HG03039 (cell line): Measurements from ENCODE around the gene XRCC4.

ENCODE experiments used
- ATAC-seq: cut with Tn5 transposase; IDR thresholded peaks from one replicate; pipeline ENCODE4 v1.9.1; 2021; ENCODE audit warnings: mild to moderate bottlenecking, moderate library complexity; ENCODE audit not compliant: unreplicated experiment

Gene XRCC4

DNA sequence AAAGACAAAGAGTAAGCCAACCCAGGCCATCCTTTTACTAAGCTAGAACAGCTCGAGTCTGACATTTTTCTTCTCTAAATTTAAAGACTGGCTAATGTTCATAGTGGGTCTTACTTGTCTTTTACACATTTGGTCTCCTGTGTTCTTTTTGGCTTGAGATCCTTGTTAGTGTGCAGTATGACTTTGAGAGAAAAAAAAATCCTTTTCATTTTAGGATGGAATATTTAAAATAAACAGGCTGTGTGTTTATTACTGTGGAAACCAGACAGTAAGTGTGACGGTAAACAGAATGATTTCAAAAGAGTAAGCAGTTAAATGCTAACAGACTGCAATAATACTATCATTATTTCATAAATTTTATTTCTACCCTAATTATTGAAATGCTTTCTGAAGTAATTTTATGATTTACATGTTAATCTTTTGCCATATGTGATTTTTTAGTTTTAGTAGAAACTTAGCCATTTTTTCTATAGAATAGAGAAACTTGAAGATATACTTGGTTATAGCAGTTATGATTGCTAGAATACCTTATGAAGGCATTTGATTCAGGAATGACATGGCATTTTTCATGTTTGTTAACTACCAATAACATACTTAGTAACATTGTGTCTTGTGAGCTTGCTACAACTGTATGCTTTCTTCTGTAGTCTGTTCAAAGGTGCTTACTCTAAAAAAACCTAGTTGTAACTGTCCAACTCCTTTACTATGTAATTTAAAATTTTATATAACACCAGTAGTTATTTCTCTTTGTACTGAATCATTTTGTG lies 92.4 kb downstream of the XRCC4 start:
- no peak for ATAC-seq

DNA sequence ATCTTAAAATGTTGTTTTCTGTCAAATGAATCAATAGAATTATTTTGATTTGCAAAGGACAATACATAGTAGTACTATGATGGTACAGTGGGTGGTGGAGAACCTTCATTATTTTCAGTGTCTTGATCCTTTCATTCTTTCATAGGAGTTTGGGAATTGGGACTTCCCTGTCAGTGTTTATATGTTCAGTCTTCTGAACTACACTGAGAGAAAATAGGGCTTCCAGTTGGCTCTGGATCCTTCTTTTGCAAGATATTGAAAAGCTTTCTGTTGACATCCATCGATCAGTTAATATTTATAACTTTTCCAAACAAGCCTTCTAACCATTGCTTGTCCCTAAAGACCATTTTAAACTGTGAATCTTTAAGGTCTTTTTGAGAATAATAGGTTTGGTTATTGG lies 94.7 kb downstream of the XRCC4 start:
- ATAC-seq: no peak

DNA sequence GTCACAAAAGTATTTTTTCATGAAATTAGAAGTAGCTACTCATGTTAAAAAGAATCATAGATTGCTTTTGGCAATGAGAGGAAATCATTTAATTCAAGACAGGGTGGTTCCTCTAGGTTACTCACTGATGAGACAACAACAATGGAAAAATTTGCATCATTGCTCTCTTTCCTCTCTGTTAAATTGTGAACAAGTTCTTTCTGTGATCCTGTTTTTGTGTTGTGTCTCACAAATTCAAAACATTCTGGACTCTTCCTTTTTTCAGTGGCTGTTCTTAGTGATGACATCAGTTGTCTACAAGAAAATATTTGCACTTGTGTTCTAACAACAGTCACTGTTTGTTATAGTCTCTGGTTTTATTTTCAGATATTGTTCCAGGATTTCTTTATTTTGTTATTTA lies 95.3 kb downstream of the XRCC4 start:
- no peak for ATAC-seq

DNA sequence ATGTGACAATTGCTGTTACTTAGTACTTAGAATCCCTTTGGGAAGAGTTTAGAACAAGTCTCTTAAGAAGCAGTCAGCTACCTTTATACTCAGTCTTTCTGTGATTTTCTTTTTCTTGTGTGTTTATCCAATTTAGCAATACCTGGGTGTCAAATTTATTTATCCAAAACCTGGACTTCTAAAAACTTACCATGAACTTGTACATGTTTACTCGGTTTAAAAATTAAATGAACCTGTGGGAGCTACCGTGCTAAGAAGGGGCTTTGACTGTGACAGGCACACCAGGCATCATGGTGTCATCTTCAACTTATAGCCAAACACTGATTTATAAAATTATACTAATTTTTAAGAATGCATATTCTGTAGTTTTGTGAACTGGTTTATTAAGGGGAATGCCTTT lies 96.5 kb downstream of the XRCC4 start:
- no peak for ATAC-seq

DNA sequence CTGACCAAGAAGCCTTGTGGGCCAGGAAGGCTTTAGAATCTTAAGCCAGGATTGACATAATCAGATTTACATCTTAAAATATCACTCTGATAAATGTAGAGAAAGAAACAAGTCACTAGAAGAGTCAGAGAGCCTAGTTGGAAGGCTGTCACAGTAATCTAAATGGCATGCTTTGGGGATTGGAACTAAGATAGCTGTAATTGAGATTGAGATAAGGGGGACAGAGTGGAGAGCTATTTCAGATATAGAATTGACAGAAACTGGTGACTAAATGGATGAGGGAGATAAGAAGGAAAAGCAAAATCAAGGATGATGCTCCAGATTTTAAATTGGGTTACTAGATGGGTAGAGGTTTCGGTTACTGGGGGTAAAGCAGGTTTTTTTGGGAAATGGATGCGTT lies 100.5 kb downstream of the XRCC4 start:
- no peak for ATAC-seq

DNA sequence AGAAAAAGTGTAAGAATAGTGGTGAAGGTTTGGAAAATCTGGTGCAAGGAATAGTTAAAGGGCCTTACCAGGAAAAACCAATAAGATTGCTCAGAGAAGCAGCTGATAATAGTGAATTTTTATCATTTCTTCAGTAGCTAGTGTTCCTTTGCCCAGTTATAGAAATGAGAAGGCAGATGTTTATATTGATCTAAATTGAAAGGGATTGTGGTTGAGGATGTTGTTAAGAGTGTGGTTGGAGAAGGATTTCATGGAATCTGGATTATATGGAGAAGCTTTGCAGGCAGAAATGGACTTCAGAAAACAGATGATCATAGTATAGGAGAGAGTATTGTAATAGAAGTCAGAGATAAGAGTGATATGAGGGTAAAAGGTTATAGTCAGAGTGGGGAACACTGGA lies 102.6 kb downstream of the XRCC4 start:
- no peak for ATAC-seq

DNA sequence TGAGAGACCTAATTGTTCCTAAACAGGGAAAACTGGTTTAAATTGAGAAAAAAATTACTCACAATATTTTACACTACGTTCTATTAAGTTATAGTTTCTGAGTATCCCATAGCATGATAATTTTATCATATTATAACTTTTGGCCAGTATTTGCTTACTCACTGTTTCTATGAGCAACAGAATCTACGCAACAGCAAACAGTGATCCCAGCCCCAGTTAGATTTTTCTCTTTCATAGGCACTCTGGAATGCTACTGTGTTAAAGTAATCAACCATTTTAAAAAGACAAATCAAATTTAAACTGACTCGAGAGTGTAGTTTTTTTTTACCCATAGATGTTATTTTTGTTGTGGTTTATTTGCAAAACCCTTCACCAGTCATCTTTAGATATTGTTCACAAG lies 107.2 kb downstream of the XRCC4 start:
- ATAC-seq: no peak

DNA sequence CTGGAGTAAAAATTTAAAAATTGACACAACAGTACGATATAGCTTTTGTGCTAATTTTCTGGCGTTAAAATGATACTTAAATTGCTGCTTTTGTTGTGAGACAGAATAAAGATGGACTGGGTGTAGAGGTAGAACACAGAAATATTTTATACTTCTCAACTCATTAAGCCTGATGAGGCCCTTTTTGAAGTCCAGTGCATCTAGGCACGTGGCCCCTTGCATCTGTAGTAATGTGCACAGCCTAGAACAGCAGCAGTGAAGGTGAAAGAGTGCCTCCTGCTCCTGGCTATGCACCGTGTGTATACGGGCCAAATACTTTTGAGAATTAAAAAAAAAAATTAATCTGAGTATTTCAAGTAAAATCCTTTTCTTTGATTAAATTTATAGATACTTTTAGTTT lies 115.6 kb downstream of the XRCC4 start:
- no peak for ATAC-seq

DNA sequence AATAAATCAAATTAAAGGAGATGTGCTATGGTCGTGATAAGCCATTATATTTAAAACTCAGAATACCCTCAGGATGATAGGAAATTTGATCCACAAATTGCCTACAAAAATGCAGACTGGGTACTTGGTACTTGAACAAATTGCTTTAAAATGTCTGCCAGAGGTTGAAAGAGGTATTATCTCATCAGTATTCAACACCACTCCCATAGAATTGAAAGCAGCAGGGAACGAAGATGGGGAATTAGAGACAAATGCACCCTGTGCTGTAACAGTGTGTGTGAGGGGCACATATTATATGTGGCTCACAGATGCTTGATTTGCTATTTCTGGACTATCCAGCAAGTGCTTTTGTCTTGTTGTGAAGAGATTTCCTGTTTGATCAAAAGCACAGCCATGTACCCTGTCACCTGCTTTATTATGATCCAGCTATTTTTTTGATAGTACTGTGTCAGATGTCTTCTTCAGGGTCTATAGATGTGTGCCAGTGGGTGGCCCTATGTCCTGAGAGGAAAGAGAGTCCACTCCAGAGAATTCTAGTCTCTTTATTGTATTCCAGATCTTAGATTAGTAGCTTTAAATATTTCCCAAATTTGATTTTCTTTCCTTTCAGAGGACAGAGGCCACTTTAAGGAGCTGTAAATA lies 120.1 kb downstream of the XRCC4 start:
- no peak for ATAC-seq

DNA sequence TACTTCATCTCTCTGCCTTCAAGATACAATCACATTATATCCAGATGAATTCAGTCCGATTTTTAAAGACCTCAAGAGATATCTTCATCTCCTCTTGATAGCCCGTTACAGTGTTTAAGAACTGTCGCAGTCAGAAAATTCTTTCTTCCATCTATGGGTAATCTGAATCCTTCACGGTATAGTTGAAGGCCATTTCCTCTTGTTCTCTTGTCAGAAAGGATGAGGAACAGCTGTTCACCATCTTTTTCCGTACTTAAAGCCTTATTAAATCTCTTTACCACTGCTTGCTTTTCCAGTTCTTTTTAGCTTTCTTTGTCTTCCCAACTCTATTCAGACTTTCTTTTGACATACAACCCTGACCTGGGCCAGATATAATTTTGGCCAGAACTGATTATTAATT lies 121.8 kb downstream of the XRCC4 start:
- ATAC-seq: no peak

DNA sequence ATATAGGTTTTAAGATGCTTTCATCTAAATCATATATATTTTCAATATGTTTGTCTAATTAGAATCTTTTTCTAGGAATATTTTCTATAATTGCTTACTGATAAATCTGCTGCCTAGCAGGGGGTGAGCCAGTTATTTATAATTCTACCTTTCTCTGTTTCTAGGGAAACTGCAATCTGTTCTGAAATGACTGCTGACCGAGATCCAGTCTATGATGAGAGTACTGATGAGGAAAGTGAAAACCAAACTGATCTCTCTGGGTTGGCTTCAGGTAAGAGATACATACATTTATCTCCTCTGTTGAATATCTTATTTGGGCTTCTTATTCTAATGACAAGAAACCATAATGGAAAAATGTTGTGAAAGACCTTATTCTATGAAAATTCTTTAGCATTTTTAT lies 127.3 kb downstream of the XRCC4 start:
- no peak for ATAC-seq

DNA sequence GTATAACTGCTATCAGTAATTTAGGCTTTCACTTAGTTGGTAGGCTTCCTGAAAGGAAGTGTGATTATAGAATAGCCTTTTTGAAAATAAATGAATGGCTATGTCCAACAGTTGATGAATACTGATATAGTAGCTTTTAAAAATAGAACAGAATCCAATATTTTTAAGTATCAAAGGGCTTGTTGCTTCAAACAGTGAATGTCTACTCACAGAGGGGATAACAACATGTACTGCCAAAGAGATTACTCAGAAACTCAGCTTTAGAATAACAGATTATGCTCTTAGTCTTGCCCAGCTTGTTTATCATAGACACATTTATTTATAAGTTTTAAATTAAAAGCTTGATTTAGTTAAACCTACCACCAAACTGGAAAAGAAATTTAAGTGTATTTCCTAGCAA lies 132.6 kb downstream of the XRCC4 start:
- ATAC-seq: no peak

DNA sequence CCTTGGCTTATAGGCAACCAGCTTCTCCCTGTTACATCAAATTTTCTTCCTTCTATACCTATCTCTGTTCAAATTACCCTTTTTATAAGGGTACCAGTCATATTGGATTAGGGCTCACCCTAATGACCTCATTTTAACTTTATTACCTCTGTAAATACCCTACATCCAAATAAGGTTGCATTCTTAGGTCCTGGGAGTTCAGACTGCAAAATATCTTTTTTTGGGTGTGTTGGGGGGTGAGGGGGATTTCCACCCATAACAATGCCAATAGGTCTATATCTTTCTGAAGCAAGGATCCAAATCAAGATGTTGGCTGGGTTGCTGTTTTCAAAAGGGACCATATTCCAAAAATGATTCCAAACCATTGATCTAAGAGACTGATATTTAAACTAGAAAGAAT lies 141.7 kb downstream of the XRCC4 start:
- ATAC-seq: no peak

DNA sequence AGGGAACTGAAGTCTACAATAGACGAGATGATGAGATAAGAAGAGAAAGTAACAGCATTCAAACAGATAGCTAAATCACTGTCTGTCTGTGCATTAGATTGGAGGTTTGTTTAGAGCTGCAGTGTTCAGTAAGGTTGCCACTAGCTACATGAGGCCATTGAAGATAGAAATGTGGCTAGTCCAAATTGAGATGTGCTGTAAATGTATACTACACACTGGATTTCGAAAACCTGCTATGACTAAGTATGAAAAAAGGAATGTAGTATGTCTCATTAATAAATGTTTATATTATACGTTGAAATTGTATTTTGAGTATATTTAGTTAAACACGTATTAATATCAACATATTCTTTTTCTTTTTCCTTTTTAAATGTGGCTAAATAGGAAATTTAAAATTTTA lies 142.1 kb downstream of the XRCC4 start:
- ATAC-seq: no peak

DNA sequence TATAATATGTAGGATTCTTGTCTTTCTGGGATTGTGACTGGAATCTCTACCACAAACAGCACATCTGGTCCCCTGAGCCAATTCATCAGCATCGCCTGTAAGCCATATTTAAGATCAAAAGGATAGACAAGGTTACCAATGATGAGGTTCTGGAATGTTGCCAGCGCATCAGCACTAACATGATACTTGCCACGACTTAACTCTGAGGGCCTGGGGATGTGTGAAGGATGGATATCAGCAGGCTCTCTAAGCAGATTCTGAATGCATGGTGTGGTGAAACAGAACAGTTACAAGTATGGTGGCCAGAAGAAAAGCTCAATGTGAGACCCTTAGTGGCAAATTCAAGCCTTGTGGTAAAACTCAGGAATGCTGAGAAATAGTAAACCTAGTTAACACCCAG lies 143.0 kb downstream of the XRCC4 start:
- no peak for ATAC-seq

DNA sequence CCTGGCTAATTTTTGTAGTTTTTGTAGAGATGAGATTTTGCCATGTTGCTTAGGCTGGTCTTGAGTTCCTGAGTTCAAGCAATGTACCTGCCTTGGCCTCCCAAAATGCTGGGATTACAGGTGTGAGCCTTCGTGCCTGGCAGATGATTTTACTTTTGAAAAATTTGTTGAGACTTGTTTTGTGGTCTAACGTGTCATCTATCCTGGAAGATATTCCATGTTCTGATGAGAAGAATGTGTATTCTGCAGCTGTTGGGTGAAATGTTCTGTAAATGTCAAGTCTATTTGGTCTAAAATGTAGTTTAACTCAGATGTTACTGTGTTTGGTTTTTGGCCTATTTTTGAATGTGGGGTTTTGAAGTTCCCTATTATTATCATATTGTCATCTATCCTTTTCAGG lies 145.6 kb downstream of the XRCC4 start:
- no peak for ATAC-seq

DNA sequence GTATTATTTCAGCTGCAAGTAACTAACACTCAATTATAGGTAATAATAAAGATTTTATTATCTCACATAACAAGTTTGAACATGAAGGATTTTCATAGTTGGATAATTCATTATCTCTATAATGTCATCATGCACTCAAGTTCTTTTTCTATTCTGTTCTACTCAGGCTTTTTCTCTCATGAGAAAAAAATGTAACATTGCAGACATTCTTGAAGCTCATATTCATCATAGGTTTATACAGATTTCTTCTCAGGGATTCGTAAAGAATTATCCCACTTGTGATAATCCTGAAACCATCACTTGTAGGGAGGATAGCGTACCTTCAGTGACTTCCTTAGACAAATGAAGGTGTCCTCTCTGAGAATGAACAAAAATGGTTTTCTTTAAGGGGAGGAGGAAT lies 150.3 kb downstream of the XRCC4 start:
- ATAC-seq: no peak

DNA sequence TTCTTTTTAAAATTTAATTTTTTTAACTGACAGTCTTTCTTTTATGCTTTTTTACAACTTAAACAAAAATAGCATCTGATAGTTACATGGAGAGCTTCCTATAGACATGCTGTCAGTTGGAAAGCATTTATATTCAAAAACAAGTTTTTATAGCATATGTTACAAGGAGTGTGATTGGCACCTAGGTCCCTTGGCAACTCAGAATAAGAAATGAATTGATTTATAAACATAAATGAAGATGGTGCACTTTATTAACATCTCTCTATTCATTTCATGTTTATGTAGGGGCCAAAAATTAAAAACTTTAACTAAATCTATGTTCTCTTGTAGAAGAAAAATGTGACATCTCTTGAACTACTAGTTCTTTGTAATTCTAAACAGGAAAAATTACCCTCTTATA lies 153.2 kb downstream of the XRCC4 start:
- ATAC-seq: no peak

DNA sequence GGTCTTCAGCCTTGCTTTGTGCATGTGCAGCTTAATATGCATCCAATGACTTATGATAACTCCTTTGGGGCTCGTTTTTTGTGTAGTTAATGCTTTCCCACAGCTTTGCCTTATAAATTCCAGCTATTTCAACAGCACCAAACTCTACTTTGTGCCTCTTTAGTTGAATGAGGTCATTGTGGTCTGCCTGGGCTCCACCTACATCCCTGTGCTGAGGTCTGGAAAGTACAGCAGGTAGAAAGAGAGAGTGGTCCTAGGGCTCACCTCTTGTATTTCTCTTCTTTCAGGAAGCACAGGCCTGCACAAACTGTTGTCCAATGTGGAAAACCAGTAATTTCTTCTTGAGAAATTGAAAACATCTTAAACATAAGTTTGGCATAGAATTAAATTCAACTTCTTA lies 167.2 kb downstream of the XRCC4 start:
- no peak for ATAC-seq

DNA sequence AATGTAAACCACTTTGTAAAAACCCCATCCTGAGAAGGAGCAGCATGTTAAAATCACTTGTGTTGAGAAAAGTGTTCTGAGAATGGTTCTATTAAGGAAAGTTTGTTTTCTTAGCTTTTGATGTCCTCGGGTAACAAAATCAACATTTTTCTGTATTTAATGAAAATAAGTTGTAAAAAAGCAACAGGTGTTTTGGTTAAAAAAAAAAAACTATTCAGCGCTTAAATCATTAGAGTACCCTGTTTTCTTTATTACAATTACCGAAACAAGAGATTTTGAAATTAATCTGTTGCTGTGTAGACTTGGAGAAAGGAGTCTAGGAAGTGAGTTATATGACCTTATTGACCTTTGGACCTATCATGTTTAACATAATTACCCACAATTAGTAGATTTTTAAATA lies 167.7 kb downstream of the XRCC4 start:
- no peak for ATAC-seq

DNA sequence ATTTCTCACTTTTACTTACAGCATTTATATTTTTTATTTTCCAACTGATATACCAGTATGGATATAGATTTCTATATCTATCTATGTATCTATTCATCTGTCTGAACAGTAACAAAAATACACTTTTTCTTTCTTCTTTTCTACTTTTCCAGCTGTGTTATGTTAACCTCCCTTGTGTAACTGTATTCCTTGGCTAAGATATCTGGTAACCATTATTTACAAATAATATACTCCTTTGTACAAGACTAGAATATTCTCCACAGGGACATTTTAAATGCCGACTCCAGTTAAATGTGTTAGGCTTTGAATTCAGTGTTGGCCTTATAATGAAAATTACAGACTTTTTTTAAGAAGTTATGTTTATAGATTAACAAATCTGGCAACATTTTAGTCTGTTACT lies 168.7 kb downstream of the XRCC4 start:
- no peak for ATAC-seq

DNA sequence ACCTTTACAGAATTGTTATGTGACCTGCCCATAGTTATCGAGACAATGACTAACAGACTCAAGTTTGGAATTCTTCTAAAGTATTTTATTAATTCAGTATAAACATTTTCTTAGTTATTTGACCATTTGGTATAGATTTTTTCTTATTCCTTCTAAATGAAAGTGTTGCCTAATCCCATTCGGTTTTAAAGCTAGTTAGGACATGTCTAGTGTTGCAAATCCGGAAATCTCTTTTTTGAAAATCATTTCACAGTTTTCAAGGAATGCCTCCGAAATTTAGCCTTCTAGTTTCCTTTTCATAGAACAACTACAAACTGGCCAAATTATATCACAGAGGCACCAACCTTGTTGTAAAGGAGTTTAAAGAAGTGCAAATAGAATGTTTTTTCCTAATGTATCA lies 171.8 kb downstream of the XRCC4 start:
- ATAC-seq: no peak

DNA sequence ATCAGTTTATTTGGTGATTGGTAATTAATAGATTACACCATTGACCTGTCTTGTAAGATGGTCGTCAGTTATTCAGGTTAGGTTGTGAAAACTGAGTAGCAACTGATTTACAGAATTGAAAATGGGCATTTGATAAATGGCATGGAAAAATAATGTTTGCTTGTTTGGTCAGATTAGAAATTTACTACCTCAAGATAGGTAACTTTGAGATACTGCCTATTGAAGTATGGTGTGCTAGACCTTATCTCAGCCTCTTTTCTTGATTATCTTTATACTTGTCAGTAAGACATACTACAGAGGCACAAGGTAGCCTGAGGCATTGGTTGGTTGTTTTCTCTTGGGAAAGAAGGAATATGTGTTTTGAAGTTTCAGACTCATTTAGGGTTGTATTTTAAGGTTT lies 174.5 kb downstream of the XRCC4 start:
- no peak for ATAC-seq
